Liver (tissue), 9 donors: Measurements from ENCODE around the gene VRTN. TPM values are rescaled to one million over a fixed set of nuclear protein-coding genes. Genes with fewer than 3 reads are reported as not detected.

Experiments
- DNase-seq: peaks from one replicate; pipeline ENCODE4 v3.0.0-alpha.2; 2017; ENCODE audit warnings: low spot score
- H3K27ac ChIP-seq, 2 donors: one replicate each; pipeline ENCODE4 v1.7.0; 2013; ENCODE audit warnings: inconsistent platforms in 2 of 2, low read length in 2 of 2, control low read depth in 1 of 2, low read depth in 1 of 2, mild to moderate bottlenecking in 1 of 2
- H3K27me3 ChIP-seq, 4 donors: one replicate each; pipeline versions ENCODE4 v1.6.1 to v1.7.0; 2013; ENCODE audit warnings: low read length in 3 of 4, inconsistent platforms in 1 of 4, mild to moderate bottlenecking in 1 of 4, moderate library complexity in 1 of 4; ENCODE audit not compliant: control insufficient read depth in 4 of 4, insufficient read depth in 4 of 4
- H3K36me3 ChIP-seq, 4 donors: one replicate each; pipeline versions ENCODE4 v1.6.1 to v1.7.0; 2013; ENCODE audit warnings: low read length in 3 of 4, mild to moderate bottlenecking in 3 of 4, low read depth in 1 of 4, moderate library complexity in 1 of 4; ENCODE audit not compliant: control insufficient read depth in 4 of 4, insufficient read depth in 3 of 4
- H3K4me1 ChIP-seq, 4 donors: one replicate each; pipeline versions ENCODE4 v1.6.1 to v1.7.0; 2013; ENCODE audit warnings: low read length in 3 of 4, mild to moderate bottlenecking in 3 of 4, moderate library complexity in 1 of 4; ENCODE audit not compliant: control insufficient read depth in 4 of 4, insufficient read depth in 4 of 4
- H3K4me3 ChIP-seq, 3 donors: one replicate each; pipeline versions ENCODE4 v1.6.1 to v1.7.0; 2013; ENCODE audit warnings: low read length in 3 of 3, control low read depth in 1 of 3, low read depth in 1 of 3, mild to moderate bottlenecking in 1 of 3
- H3K9ac ChIP-seq, 2 donors: one replicate each; pipeline ENCODE4 v1.7.0; 2013; ENCODE audit warnings: low read length in 2 of 2, mild to moderate bottlenecking in 2 of 2, moderate library complexity in 2 of 2, control low read depth in 1 of 2, low read depth in 1 of 2
- H3K9me3 ChIP-seq, 4 donors: one replicate each; pipeline versions ENCODE4 v1.6.1 to v1.7.0; 2013; ENCODE audit warnings: low read length in 3 of 4; ENCODE audit not compliant: control insufficient read depth in 4 of 4
- CTCF ChIP-seq: fragments of 150-350 bp; IDR thresholded peaks from 2 replicates; pipeline ENCODE4 v1.5.1; 2017; ENCODE audit warnings: improper control_type of control experiment, low read depth, low read length; ENCODE audit not compliant: missing input control
- EGR1 ChIP-seq, 2 donors: IDR thresholded peaks; 2 replicates each; pipeline ENCODE4 v1.6.1; 2016 to 2018; ENCODE audit warnings: antibody characterized with exemption in 2 of 2, low read depth in 2 of 2
- GABPA ChIP-seq, 2 donors: IDR thresholded peaks in 1 of 2; conservative IDR thresholded peaks in 1 of 2; 2 replicates each; pipeline ENCODE4 v1.6.1; 2016; ENCODE audit warnings: antibody characterized with exemption in 2 of 2, mild to moderate bottlenecking in 1 of 2, moderate library complexity in 1 of 2
- HNF4A ChIP-seq, 2 donors: conservative IDR thresholded peaks; 2 replicates each; pipeline ENCODE4 v1.6.1; 2016; ENCODE audit warnings: antibody characterized with exemption in 2 of 2, mild to moderate bottlenecking in 2 of 2
- HNF4G ChIP-seq: IDR thresholded peaks from 2 replicates; pipeline ENCODE4 v1.6.1; 2016; ENCODE audit warnings: antibody characterized with exemption
- NR2F2 ChIP-seq: IDR thresholded peaks from 2 replicates; pipeline ENCODE4 v1.6.1; 2016; ENCODE audit warnings: antibody characterized with exemption
- REST ChIP-seq: IDR thresholded peaks from 2 replicates; pipeline ENCODE4 v1.6.1; 2016; ENCODE audit warnings: antibody characterized with exemption, mild to moderate bottlenecking
- SP1 ChIP-seq: IDR thresholded peaks from 2 replicates; pipeline ENCODE4 v1.6.1; 2018; ENCODE audit warnings: antibody characterized with exemption, mild to moderate bottlenecking
- WGBS: extraction: QIAGEN DNeasy Blood & Tissue Kit; methylation state at CpG from one replicate; pipeline ENCODE4 v1.1.7; 2013; 5-methylcytosine and 5-hydroxymethylcytosine counted together
- polyA plus RNA-seq, 2 donors: library from polyadenylated mRNA; stranded (reverse) in 1 of 2; unstranded in 1 of 2; fragments of 200-250 nt in 1 of 2; fragments of >200 nt in 1 of 2; fragmentation: Nextera tagmentation in 1 of 2; extraction: Ambion mirVana in 1 of 2; gene quantifications; one replicate each; pipeline versions ENCODE4 v1.2.1 to v1.2.3, GENCODE V29; 2013 to 2015
- total RNA-seq, 2 donors: library from RNA; depleted of rRNA; stranded (reverse); fragments of >200 nt; gene quantifications; one replicate each; pipeline ENCODE4 v1.2.3, GENCODE V29; 2014
- donor health status: healthy.
- donor health status: healthy.
- donor health status: healthy.
- donor health status: healthy.
- donor health status: healthy.

VRTN gene
- total RNA-seq (not detected), polyA plus RNA-seq (not detected)

- no peak for DNase-seq
- 59% methylated on average over 12 of the region's 12 CpGs for WGBS
- TF ChIP-seq SP1 (no peak), REST (no peak)
- Histone ChIP-seq H3K27ac (no peak within 1 kb of the TSS), H3K36me3 (no peaks in the 10 kb centered on the region), H3K27me3 (no peaks in the 10 kb centered on the region), H3K4me1 (no peaks in the 10 kb centered on the region), H3K9me3 (no peaks in the 10 kb centered on the region), H3K4me3 (no peak within 1 kb of the TSS), H3K9ac (no peak within 1 kb of the TSS)
Measured at GRCh38 chr14:74348241-74348734, at the start of gene VRTN. Gene VRTN, plus strand, starts transcription at chr14:74348471. Its CDS starts 8,313 bp downstream, at chr14:74356784.

GRCh38 chr14:74299061-74299545, 49.2 kb upstream of the VRTN start:
- H3K4me1 ChIP-seq: peaks cover 3 to 10% (median 7%) of the 10 kb centered on the region in 4 donors
- H3K36me3 ChIP-seq: peaks cover 0 to 42% (median 23%) of the 10 kb centered on the region in 4 donors
- no peak overlapping the region for H3K27ac ChIP-seq
- 77% methylated on average over 10 of the region's 10 CpGs for WGBS
- no peaks in the 10 kb centered on the region for H3K9me3 ChIP-seq
- no peaks in the 10 kb centered on the region for H3K27me3 ChIP-seq
- no peak for TF ChIP-seq REST
- TF ChIP-seq HNF4A (conservative IDR thresholded peaks at IDR 0.05): no peak
- TF ChIP-seq HNF4G: no peak
- TF ChIP-seq NR2F2: no peak
- no peak for TF ChIP-seq EGR1 (IDR thresholded peaks at IDR 0.05; ENCODE audit: low read depth in 2 of 2)
- TF ChIP-seq CTCF: no peak
- TF ChIP-seq GABPA (IDR thresholded peaks at IDR 0.05 in 1 of 2, conservative IDR thresholded peaks at IDR 0.05 in 1 of 2): no peak
- no peak for DNase-seq
- H3K9ac ChIP-seq: no peak overlapping the region
- no peak overlapping the region for H3K4me3 ChIP-seq
